ENCODE results near the gene ADA.

The ADA gene

DNA sequence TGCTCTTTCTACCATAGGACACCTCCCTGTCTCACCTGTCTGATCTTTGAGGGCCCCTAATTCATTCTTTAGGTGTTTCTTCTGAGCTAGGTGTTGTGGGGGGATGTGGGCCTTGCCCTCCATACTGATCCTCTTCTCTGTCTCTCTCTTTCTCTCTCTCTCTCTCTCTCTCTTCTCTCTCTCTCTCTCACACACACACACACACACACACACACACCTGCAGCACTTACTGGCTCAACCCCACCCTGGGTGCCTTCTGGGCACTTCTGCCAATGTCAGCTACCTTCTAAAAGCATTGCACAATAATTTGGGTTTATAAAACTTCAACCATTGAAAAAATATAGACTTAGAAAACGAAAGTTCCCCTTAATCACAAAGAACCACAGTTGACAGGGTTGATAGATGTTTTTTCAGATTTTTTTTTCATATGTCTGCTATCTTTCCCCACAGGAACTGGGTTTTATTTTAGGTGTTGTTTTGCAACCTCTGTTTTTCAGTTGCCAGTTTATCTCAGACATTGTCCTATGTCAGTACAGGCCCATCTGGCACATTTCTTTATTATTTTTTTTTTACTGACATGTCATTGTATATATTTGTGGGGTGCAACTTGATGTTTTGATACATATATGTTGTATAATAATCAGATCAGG is 41.1 kb downstream of the ADA start:
- no peak for DNase-seq
- H3K4me2 ChIP-seq (ENCODE audit: insufficient read depth, low read length) = peak overlapping the region; percentile 57

DNA sequence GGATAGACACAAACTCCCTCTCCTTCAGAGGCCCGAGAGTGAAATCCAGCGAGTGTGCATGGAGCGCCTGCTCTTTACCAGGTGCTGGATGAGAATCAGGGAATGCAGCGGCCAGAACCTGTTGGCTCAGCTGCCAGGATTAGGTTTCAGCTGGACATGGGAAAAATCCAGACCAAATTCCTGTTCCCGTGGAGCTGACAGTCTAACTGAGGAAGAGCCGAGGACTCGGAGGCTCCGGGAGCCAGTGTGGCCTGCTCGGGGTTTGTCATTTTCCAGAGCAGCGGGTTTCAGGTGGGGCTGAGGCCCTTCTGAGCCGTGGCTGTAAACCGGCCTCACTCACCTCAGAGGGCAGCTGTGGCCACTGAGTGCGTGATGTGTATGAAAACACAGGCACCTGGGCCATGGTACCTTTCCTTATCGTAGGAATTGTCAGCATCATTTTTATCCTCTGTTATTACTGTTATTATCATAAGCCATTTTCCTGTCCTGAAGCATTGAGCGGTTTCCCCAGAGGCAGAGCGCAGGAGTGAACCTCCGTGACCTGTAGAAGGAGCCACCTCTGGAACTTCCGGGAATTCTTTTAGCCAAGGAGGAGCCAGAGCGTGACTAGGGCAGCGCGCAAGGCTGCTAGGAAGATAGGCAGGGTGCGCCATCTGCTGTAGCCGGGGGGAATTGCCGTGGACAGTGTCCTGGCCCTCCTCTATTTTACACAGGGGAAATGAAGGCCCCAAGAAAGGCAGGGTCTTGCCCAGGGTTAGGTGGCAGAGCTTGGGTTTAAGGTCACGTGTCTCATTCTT is 41.8 kb downstream of the ADA start:
- Histone ChIP-seq H3K27me3 (ENCODE audit: insufficient read depth, low read length, poor library complexity) (no peaks in the 10 kb centered on the region), H3K9me3 (ENCODE audit: insufficient read depth, low read length, severe bottlenecking) (no peaks in the 10 kb centered on the region), H3K79me2 (ENCODE audit: insufficient read depth, low read length) (no peaks in the 10 kb centered on the region), H4K20me1 (ENCODE audit: insufficient read depth, low read length) (no peaks in the 10 kb centered on the region), H3K4me2 (ENCODE audit: insufficient read depth, low read length) (peak overlapping the region; percentile 57), H3K4me3 (ENCODE audit: low read depth in 1 of 2, low read length in 2 of 2) (peak overlapping the region in 1 of 2 experiments; percentile 38; a peak in 2 of 4 replicates), H3K27ac (ENCODE audit: low read length) (peak overlapping the region; percentile 68), H3K9ac (ENCODE audit: low read depth, low read length) (peak overlapping the region; percentile 33), H3K36me3 (ENCODE audit: insufficient read depth, low read length) (peaks cover 15% of the 10 kb centered on the region), H3K4me1 (ENCODE audit: insufficient read depth, low read length) (peaks cover 22% of the 10 kb centered on the region), H2AFZ (ENCODE audit: low read depth, low read length) (peak overlapping the region; percentile 62)
- TF ChIP-seq, protein P1, sequence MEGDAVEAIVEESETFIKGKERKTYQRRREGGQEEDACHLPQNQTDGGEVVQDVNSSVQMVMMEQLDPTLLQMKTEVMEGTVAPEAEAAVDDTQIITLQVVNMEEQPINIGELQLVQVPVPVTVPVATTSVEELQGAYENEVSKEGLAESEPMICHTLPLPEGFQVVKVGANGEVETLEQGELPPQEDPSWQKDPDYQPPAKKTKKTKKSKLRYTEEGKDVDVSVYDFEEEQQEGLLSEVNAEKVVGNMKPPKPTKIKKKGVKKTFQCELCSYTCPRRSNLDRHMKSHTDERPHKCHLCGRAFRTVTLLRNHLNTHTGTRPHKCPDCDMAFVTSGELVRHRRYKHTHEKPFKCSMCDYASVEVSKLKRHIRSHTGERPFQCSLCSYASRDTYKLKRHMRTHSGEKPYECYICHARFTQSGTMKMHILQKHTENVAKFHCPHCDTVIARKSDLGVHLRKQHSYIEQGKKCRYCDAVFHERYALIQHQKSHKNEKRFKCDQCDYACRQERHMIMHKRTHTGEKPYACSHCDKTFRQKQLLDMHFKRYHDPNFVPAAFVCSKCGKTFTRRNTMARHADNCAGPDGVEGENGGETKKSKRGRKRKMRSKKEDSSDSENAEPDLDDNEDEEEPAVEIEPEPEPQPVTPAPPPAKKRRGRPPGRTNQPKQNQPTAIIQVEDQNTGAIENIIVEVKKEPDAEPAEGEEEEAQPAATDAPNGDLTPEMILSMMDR (IDR thresholded peaks at IDR 0.05; ENCODE audit: borderline replicate concordance, extremely low read depth, low read length, poor library complexity, severe bottlenecking) = peak; percentile 100
- no peak for TF ChIP-seq EZH2 (IDR thresholded peaks at IDR 0.05; ENCODE audit: borderline replicate concordance, low read depth, low read length, severe bottlenecking)
- DNase-seq = peak; percentile 91
- peak; percentile 87 for ATAC-seq (ENCODE audit: insufficient read depth, low read depth)

More for the DNA sequence above, 41.1 kb downstream of the ADA start:
- Histone ChIP-seq H3K9me3 (ENCODE audit: insufficient read depth, low read length, severe bottlenecking) (no peaks in the 10 kb centered on the region), H3K79me2 (ENCODE audit: insufficient read depth, low read length) (no peaks in the 10 kb centered on the region), H3K9ac (ENCODE audit: low read depth, low read length) (peak overlapping the region; percentile 33), H3K27ac (ENCODE audit: low read length) (peak overlapping the region; percentile 68), H2AFZ (ENCODE audit: low read depth, low read length) (peak overlapping the region; percentile 62), H4K20me1 (ENCODE audit: insufficient read depth, low read length) (no peaks in the 10 kb centered on the region), H3K4me3 (ENCODE audit: low read depth in 1 of 2, low read length in 2 of 2) (no peak overlapping the region), H3K27me3 (ENCODE audit: insufficient read depth, low read length, poor library complexity) (no peaks in the 10 kb centered on the region), H3K4me1 (ENCODE audit: insufficient read depth, low read length) (peaks cover 22% of the 10 kb centered on the region), H3K36me3 (ENCODE audit: insufficient read depth, low read length) (peaks cover 22% of the 10 kb centered on the region)
- ATAC-seq (ENCODE audit: insufficient read depth, low read depth) = peak; percentile 33; the same call in 2 of the 3 replicates
- TF ChIP-seq EZH2 (IDR thresholded peaks at IDR 0.05; ENCODE audit: borderline replicate concordance, low read depth, low read length, severe bottlenecking) = no peak
- TF ChIP-seq, protein P1 (IDR thresholded peaks at IDR 0.05; ENCODE audit: borderline replicate concordance, extremely low read depth, low read length, poor library complexity, severe bottlenecking) = no peak

DNA sequence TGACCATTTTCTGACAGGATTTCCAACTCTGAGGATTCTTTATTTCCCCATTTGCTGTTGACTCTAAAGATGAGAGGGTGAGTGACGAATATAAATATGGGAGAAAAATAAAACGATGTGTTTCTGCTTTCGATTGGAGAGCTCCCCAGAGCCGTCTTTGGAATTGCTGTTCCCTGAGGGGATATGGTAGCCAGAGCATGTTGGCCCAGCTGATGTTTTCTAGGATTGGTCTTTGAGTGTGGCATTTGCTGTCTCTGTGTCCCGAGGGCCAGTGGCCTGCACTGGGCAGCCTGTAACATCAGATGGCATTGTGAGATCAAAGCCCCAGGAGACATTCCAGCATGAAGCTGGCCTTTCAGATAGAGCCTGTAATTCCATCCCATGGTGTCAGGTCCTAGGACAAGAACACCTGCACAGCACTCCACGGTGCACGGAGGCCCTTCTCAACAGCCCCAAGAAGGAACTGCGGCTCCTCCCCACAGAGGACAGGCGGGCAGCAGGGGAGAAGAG is 42.4 kb downstream of the ADA start:
- peaks cover 22% of the 10 kb centered on the region for H3K4me1 ChIP-seq (ENCODE audit: insufficient read depth, low read length)
- no peaks in the 10 kb centered on the region for H4K20me1 ChIP-seq (ENCODE audit: insufficient read depth, low read length)
- H3K36me3 ChIP-seq (ENCODE audit: insufficient read depth, low read length) = peaks cover 8% of the 10 kb centered on the region
- H3K9ac ChIP-seq (ENCODE audit: low read depth, low read length) = peak overlapping the region; percentile 33; the same call in 1 of the 2 replicates
- H2AFZ ChIP-seq (ENCODE audit: low read depth, low read length) = peak overlapping the region; percentile 62
- H3K27me3 ChIP-seq (ENCODE audit: insufficient read depth, low read length, poor library complexity) = no peaks in the 10 kb centered on the region
- peak overlapping the region; percentile 57; the same call in 1 of the 2 replicates for H3K4me2 ChIP-seq (ENCODE audit: insufficient read depth, low read length)
- peak overlapping the region; percentile 68 for H3K27ac ChIP-seq (ENCODE audit: low read length)
- no peak for ATAC-seq (ENCODE audit: insufficient read depth, low read depth)
- H3K9me3 ChIP-seq (ENCODE audit: insufficient read depth, low read length, severe bottlenecking) = no peaks in the 10 kb centered on the region
- TF ChIP-seq EZH2 (IDR thresholded peaks at IDR 0.05; ENCODE audit: borderline replicate concordance, low read depth, low read length, severe bottlenecking) = no peak
- no peak for DNase-seq
- H3K79me2 ChIP-seq (ENCODE audit: insufficient read depth, low read length) = no peaks in the 10 kb centered on the region
- H3K4me3 ChIP-seq (ENCODE audit: low read depth in 1 of 2, low read length in 2 of 2) = no peak overlapping the region
